Esophagus muscularis mucosa (tissue), 4 donors: ENCODE results near the gene TUT7. TPM values are rescaled to one million over a fixed set of nuclear protein-coding genes. Genes with fewer than 3 reads are reported as not detected.

Source experiments
- DNase-seq: peaks from one replicate; pipeline ENCODE4 v3.0.0-alpha.2; 2017; ENCODE audit errors: extremely low spot score
- H3K27ac ChIP-seq, 4 donors: fragments of 200-600 bp; sonication (generic); replicated peaks in 1 of 4; 1 replicate in 3 of 4; 2 replicates in 1 of 4; pipeline ENCODE4 v1.5.1; 2016 to 2019; ENCODE audit warnings: mild to moderate bottlenecking in 1 of 4
- H3K27me3 ChIP-seq, 4 donors: fragments of 200-600 bp; sonication (generic); one replicate each; pipeline versions ENCODE4 v1.5.1 to v1.6.0; 2016 to 2019
- H3K36me3 ChIP-seq, 4 donors: fragments of 200-600 bp; sonication (generic); one replicate each; pipeline ENCODE4 v1.5.1; 2016 to 2019
- H3K4me1 ChIP-seq, 4 donors: fragments of 200-600 bp; sonication (generic); one replicate each; pipeline ENCODE4 v1.5.1; 2016 to 2019
- H3K4me3 ChIP-seq, 4 donors: fragments of 200-600 bp; sonication (generic); 1 replicate in 2 of 4; 2 replicates in 2 of 4; pipeline ENCODE4 v1.5.1; 2016 to 2019; ENCODE audit warnings: mild to moderate bottlenecking in 4 of 4, moderate library complexity in 1 of 4
- H3K9me3 ChIP-seq, 4 donors: fragments of 200-600 bp; sonication (generic); 1 replicate in 3 of 4; 2 replicates in 1 of 4; pipeline ENCODE4 v1.5.1; 2016 to 2019
- CTCF ChIP-seq, 3 experiments: fragments of 200-600 bp in 2 of 3; fragments of 450-650 bp in 1 of 3; sonication (generic) in 2 of 3; IDR thresholded peaks; one replicate each; pipeline ENCODE4 v1.5.1; 2017 to 2019; ENCODE audit warnings: antibody characterized with exemption in 3 of 3, mild to moderate bottlenecking in 2 of 3, moderate library complexity in 1 of 3
- EP300 ChIP-seq: sonication (generic); formaldehyde crosslinking; IDR thresholded peaks from one replicate; pipeline ENCODE4 v1.6.1; 2017; ENCODE audit warnings: antibody characterized with exemption
- POLR2A ChIP-seq: fragments of 450-650 bp; IDR thresholded peaks from one replicate; pipeline ENCODE4 v1.6.1; 2017; ENCODE audit warnings: antibody characterized with exemption, moderate library complexity, mild to moderate bottlenecking, low read depth
- WGBS: methylation state at CpG from one replicate; pipeline ENCODE4 v1.1.5; 2018; 5-methylcytosine and 5-hydroxymethylcytosine counted together
- intact Hi-C: fragments of 100-400 bp; cut with DNase I; formaldehyde crosslinking; loops from one replicate; pipeline ENCODE4 v1.15.1; 2023
- small RNA-seq, 3 donors: library from RNA; depleted of rRNA; stranded (forward); fragments of <200 nt; gene quantifications; one replicate each; pipeline ENCODE3, GENCODE V24; 2016
- total RNA-seq, 4 donors: library from RNA; depleted of rRNA; stranded (reverse); fragments of >200 nt; gene quantifications; one replicate each; pipeline versions ENCODE4 v1.1.0 to v1.2.1, GENCODE V29; 2016

TUT7 gene
- total RNA-seq, 4 donors from 2014 or later, result 24.5 to 33.0 (median 30.9) TPM

GRCh38 chr9:86238861-86239770, 115.1 kb downstream of the TUT7 start:
- intact Hi-C loops, result no loop called here

More at GRCh38 chr9:86238861-86239770, 115.1 kb downstream of the TUT7 start:
- TF ChIP-seq CTCF (IDR thresholded peaks at IDR 0.05), result peak in 1 of 3 experiments; percentile 3
- TF ChIP-seq POLR2A, result no peak
- TF ChIP-seq EP300, result no peak
- Histone ChIP-seq H3K27me3 (no peaks in the 10 kb centered on the region), H3K27ac (no peak overlapping the region), H3K4me3 (no peak overlapping the region), H3K9me3 (no peaks in the 10 kb centered on the region), H3K36me3 (no peaks in the 10 kb centered on the region), H3K4me1 (peaks cover 0 to 6% (median 0%) of the 10 kb centered on the region in 4 donors)
- WGBS, result 71% methylated on average over 10 of the region's 10 CpGs
- DNase-seq, result peak; percentile 64

Small RNAs within 50 kb of the gene (small RNA-seq; reads per million reads assigned to genes)
- gene RN7SKP264, result 0 reads per million in 3 donors

Other genes with a start within 250 kb of the TUT7 start
- gene C9orf153, start 94.8 kb downstream of the TUT7 start, total RNA-seq, result under 1 TPM in 2 of 4 donors, not detected in 2; 0.33 to 0.46 TPM
- 10 to 100 TPM; 37.0 to 56.5 (median 40.5) TPM for gene ISCA1, start 71.9 kb downstream of the TUT7 start, total RNA-seq